GM18517 (cell line): Measurements from ENCODE around the gene ZSCAN12.

Source experiments
- ATAC-seq: cut with Tn5 transposase; IDR thresholded peaks from one replicate; pipeline ENCODE4 v1.9.1; 2021; ENCODE audit warnings: mild to moderate bottlenecking, moderate library complexity; ENCODE audit not compliant: unreplicated experiment

ZSCAN12 gene

DNA sequence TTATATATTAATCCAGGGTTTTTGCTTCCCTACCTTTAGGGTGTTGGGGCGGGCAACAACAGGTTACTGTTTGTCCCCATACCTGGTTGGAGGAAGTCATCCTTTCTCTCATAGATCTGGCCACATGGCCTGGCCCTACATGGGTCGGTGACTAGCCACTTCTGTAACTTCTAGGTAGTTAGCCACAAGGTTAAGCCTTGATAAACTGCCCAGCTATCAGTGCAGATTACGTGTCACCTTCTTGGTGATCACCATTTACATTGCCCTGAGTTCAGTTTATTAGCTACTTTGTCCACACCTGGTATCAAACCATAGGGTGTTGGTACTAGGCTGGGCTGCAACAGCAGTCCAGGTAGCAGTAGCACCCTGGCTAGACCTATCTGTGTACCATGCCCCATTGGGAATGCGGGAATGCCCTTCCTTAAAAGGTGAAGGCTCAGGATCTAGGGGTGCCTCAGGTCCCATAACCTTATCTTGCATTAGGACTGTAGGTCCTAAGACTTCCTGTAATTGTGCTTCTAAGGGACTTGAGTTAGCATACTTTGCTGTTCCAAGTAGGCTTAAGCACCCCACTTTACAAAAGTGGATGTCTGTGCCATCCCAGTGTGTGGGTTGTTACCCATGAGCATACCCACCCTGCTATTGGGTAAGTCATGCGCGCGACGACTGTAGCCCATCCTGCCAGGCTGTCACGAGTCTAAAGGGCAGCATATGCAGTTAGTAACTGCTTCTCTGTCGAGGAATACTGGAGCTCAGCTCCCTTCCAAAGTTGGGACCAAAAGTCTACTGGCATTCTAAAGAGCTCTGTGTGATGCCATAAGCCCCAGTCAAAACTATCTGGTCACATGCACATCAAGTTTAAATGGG is 44.6 kb downstream of the ZSCAN12 start:
- no peak for ATAC-seq

DNA sequence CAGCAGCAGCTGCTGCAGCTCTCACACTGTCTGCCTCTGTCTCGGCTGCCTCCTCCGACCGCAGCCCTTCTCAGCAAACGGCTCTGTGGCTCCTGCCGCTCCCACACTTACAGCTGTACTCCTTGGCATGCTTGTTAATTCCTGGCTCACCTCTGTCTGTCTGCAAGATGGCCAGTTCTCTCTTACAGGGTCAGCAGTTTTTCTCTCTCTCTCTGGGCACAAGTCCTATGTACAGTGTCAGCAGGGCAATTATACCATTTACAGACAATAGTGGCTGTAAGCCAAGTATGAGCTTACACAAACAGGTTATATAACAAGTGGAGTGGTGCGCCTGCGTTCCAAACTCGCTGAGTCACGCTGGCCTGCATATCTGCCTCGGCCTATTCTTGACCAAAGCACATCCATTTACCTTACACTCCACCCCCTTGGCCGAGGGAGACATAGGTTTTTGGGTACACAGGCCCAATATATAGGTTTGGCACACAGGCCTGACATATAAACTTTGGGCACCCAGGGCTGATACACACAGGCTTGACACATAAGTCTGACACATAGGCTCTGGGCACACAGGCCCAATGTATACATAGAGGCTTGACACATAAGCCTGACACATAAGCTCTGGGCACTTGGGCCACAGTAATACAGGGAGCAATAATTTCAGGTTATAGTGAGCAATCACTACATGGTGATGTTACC is 45.4 kb downstream of the ZSCAN12 start:
- no peak for ATAC-seq

DNA sequence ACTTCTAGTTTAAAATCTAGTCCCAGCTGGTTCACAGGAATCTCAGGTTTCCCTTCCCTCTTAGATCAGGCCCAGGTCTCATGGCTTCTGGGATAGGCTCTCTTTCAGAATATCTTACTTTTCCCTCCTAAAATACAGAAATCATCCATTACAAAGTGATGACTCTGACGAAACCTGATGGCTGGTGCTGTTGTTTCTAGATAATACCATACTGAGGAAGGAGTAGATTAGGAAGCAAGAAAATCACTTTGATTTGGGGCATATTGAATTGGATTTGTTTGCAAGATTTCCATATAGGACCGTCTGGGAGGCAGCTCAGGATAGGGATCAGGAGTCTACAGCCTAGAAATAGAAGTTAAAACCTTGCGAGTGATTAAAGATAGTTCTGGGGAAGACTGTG is 46.2 kb downstream of the ZSCAN12 start:
- ATAC-seq, result no peak

DNA sequence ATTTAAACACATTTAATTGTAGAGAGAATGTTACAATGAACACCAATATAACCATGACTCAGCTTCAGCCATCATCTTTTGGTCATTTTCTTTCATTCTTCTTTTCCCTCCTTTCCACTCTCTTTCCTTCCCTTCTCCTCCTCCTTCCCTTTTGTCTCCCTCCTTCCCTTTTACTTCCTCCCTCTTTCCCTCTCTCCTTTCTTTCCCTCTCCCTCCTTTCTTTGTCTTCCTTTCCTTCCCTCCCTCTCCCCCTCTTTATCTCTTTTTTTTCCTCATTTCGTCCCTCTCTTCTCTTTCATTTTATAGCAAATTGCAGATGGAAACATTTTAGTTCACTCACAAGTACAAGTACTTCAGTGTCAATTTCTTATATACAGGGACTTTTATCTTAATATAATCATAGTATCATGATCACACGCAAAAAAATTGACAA is 48.0 kb downstream of the ZSCAN12 start:
- ATAC-seq, result no peak

DNA sequence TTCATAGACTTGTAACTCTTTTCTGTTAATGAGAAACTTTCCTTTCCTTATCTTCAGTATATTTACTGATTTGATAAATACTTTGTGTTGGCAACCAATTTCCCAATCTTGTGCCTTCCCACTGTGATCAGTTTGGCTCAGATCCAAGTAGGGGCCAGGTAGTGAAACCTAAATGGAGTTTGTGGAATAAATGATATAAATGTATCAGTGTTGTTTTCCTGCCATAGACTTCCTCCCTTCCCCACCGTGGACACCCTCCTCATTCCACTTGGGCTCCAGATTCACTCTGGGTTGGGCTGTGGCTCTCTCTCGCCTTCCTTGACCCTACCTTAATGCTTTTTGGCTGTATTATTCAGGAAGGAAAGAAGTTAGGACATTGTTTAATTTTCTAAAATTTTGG is 48.5 kb downstream of the ZSCAN12 start:
- no peak for ATAC-seq

DNA sequence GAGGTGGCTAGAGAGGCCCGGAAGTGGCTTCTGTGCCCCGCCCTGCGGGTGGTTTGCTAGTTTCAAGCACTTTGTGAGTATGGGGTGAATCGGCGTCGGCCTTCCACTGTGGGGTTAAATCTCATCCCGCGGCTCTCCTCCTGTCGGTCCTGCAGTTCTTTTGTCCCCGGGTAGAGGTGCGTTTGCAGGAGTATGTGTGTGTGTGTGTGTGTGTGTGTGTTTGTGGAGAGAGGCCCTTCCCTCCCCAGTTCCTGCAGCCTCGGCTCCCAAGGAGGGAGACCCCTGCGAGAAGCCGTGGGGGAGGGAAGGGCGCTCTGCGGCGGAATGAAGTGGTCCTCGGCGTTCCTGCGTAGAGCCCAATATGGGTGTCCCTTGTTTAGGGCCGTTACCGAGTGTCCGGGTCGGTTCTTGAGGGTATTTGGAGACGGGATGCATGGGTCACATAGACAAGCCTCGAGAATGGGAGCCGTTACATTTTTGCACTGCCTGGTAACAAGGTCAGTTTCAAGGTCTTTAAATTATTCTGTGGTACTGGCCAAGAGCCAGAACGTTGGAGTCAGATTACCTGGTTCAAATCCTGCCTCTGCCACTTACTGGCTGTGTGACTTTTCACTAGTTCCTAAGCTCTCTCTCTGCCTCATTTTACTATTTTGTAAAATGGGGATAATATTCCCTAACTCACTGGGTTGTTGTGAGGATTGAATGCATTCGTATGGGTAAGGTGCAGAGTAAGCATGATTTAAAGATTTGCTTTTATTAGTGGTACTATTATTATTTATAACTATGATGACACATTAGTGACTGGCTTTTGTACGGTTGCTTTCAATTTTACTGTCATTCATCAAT is 49.4 kb downstream of the ZSCAN12 start, which contains the start of gene ZKSCAN3:
Gene ZKSCAN3, plus strand, starts transcription at position 56 of the 846 bp plus-strand sequence. CDS start 9,640 bp downstream, outside the sequence.
- ATAC-seq, result peak; percentile 83

DNA sequence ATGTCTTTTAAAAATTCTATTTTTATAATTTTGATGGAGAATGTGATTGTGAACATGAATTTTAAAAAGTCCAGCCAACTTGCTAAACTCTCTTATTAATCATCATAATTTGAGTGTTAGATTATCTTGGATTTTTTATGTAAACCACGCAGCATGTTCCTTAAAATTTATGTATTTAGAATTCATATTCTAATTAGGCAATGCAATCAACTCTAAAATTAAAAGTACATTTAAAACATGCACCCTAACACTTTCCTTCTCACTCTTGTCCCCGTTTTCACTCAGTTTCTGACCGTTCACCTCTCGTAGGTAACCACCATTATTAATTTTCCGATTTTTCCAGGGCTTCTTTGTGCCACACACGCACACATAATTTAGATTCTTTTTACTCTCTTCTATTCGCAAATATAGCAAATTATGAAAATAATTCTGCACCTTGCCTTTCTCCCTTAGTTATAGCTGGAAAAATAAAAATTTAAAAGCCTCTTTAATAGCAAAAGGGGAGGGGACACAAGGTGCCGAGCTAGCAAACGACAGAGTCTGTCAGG is 50.1 kb downstream of the ZSCAN12 start:
- peak; percentile 27 for ATAC-seq

DNA sequence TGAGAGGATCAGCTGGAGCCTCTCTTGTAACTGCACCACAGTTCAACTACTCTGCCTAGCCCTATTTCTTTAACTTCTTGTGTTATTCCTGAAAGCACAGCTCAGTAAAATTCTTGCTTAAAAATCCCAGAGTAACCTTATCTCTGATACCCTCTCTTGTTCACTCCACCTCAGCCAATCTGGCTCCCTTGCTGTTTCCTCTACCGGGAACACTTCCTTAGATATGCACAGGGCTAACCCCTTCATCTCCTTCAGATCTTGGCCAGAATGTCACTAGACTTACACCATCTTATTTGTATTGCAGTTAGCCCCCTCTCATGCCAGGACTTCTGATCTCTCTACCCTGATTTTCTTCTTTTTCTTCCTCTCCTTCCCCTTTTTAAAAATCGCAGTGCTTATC is 52.4 kb downstream of the ZSCAN12 start:
- no peak for ATAC-seq

DNA sequence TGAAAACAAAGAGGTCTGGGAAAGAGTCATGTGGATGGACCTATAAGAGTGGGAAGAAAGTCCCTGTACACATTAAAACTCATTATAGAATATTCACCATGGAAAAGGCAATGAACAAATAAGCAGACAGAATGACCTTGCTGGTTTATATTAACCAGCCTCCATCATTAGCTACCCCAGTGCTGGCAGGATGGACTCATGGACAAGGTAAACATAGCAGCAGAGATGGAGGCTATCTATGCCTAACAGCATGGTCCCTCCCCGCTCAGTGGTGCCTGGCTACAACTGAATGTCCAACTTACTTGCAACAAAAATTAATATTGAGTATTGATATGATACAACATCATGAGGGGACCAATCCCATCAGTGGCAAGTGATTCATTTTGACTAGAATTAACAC is 54.3 kb downstream of the ZSCAN12 start:
- no peak for ATAC-seq

DNA sequence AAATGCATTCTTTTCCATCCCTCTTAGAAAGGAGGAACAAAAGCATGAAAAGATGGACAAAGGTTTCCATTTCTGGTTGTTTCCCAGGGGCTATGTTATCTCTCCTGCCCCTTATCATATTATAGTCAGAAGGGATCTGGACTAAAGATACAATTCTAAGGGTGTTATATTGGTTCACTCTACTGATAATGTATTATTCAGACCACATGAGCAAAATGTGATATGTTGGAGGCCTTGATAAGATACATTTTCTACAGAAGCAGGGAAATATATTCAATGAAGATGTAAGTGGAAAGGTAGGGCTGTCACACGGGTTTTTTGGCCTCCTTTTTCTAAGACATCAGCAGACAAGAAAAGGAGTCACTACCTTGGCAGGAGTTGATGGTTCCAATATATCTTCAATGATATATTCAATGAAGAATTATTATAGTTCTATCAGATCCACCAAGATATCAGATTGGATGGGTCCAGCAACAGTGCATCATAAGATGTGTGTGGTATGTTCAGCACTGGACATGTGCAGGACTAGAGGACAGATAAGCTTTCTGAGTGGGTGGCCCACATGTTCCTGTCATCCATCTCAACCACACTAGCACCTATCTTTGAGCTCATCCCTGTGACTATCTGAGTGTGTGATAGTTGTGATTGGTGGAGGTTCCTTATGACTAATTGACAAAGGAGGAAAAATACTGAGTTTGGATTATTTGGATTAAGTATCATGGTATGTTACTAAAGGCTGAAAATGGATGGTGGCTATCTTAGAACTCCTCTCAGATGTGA is 55.5 kb downstream of the ZSCAN12 start:
- no peak for ATAC-seq

DNA sequence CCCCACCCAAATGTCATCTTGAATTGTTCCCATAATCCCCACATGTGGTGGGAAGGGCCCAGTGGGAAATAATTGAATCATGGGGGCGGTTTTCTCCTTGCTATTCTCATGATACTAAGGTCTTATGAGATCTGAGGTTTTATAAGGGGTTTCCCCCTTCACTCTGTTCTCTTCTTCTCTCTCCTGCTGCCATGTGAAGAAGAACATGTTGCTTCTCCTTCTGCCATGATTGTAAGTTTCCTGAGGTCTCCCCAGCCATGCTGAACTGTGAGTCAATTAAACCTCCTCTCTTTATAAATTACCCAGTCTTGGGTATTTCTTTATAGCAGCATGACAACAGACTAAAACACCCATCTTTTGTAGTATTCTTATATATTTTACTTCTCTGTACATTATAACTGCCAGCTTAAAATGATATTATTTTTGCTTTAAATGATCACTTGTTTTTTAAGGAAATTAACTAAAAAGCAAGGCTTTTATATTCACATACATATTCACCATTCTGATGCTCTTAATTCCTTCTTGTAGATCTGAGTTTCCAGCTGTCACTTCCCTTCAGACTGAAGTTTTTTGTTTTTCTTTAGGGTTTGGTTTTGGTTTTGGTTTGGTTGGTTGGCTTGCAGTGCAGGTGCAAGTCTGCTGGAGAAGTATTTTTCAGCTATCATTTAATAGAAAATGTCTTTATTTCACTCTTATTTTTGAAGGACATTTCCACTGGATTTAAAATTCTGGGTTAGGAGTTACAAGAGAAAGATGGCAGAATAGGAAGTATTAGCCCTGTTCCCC is 59.0 kb downstream of the ZSCAN12 start:
- ATAC-seq, result no peak

DNA sequence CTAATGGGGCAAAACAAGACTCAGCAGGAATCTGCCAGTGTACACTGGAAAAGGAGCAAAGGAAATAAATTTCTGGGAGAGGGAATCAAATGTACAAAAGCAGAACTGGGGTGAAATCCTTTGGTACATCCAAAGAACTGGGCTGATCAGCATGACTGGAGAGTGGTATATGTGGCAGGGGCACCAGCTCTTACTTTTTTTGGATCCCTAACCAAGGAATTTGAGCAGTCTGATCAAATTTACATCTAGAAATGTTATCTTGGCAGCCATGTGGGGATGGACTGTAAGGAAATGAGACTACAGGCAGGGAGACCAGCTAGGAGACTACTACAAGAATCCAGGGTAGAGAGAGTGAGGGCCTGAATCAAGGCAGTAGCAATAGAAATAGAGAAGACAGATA is 62.4 kb downstream of the ZSCAN12 start:
- no peak for ATAC-seq

DNA sequence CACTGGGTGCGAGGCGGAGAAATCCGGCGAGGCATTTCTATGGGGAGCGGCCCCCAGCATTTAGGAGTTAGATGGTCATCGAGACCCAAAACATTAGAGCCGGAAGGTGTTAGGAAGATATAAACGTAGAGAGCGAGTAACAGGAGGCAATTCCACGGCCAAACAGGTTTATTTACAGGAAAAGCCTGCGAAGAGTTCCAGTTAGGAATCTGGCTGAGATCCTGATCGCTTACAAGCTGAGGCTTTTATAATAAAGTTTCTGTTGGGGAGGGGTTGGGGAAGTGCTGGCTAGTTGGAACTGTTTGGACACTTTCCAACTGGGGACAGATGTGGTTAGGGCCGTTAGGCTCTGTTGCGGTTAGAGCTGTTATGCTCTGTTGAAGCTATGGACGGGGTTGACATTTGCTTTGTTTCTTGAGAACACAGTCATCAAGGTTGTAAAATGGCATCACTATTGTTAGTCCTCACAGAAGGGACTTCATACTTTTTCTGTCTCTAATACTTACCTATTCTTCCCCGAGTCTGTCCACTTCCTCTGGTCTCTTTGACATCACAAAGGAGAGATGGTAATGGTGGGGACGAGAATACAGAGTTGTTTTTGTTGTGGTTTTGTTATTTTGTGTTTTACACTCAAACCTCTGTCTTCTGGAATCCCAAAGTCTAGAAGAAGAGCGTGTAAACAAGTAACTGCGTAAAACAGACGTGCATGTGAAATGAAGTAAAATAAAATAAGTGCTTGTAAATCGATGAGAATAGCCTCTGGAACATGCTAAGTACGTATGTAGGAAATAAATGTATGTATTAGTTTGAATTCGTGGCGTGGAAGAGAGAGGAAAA is 63.0 kb downstream of the ZSCAN12 start:
- peak; percentile 3 for ATAC-seq

DNA sequence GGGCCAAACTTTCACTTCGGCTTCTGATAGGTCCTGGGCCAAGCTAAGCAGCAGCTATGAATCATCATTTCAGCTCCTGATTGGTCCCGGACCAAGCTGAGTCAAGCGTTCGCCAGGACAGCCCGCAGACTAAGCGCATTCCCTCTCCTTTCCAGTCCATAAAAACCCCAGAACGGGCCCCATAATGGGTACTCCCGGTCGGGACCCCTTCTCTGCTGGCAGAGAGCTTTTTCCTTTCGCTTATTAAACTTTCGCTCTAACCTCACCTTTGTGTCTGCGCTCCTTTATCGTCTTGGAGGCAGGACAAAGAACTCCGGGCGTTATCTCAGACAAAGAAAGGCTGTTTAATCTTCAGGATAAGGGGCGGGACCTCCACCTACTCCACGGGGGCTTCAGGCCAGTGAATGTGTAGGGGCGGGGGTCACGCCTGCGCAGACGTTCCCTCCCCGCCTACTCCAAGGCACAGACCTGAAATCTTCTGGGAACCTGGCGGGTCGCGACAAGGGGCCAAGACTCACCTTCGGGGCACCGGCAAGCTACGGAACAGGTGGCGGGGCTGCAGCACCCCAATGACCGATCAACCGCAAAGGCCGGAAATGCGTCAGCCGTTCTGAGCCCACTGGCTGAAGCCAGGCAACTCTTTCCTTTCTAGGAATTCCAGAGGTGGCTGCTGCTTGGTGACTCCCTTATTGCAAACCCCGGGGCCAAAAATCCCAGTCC is 63.8 kb downstream of the ZSCAN12 start, which contains the start of gene ZSCAN31:
Gene ZSCAN31, minus strand, starts transcription at position 585 of the 720 bp plus-strand sequence. CDS start 6,465 bp downstream, outside the sequence.
- ATAC-seq, result peak; percentile 81

DNA sequence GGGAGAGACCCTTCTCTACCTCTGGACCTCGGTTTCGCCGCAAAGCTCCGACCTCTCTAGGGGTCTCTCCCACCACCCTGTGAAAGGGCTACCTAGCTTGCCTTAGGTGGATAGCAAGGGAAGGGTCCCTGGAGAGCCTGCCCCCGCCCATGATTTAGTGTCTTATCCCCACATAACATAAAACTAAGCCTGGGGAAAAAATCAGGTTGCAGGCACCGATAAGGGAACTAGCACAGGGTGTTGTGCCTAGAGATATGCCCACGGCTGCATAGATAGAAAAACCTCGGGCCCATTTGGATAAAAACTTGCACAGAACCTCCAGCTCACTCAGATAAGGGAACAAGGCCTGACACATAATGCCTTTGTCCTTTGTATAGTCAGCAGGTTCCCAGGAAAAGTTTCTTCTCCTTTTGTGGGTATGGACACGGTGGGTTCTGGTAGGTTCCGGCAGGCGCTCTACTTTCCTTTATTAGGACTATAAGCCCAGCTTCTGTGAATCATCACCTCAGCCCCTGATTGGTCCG is 64.4 kb downstream of the ZSCAN12 start:
- ATAC-seq, result no peak

DNA sequence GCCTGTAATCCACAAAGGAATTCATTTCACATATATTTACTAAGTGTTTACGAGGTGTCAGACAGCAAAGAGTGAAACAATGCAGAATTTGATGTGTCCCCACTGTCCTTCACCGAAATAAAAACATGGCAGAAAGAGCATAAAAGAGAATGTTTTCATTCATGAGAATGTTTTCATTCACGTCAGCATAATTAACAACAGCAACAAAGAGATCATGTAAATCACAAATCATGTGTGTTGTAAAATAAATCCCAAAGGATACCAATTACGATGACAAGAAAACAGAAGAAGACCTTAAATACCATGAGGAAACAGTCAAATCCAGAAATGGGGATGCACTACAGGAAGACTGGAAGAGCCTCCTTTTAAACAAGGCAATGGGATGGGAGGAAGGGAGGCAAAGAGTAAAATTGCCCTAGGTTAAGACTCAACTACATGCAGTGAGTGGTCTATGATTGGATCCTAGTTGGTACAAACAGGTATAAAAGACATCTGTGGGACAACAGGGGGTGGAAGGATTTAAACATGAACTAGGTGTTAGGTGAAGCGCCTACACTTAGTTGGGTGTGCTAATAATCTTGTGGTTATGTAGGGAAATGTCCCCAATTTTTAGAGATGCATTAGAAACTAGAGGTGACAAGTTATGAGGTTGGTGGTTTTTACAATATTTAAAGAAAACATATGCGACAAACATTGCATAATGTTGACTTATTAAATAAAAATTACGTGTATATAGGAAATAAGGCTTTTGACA is 65.1 kb downstream of the ZSCAN12 start:
- no peak for ATAC-seq

DNA sequence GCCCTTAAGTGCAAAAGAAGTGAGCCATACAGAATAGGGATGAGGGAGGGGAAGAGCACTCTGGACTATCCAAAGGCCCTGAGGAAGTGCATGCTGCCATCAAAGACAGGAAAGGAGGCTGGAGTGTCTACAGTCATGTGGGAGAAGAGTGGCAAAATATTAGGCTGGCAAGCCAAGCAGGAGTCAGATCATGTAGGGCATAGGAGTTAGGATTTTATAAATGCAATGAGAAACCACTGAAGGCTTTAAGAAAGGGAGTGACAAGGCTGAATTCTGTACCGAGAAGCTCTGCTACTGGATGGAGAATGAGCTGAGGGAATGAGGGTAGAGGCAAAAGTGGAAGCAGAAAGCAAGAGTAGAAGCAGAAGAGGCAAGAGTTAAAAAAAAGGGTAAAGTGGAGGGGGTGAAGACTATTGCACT is 65.9 kb downstream of the ZSCAN12 start:
- ATAC-seq, result no peak
